Transverse colon (tissue), 4 donors: ENCODE measurements around the gene LNX1.

ENCODE experiments used
- EP300 ChIP-seq: sonication (generic); formaldehyde crosslinking; IDR thresholded peaks from one replicate; pipeline ENCODE4 v1.6.1; 2017; ENCODE audit warnings: antibody characterized with exemption, low read depth
- POLR2A ChIP-seq: fragments of 450-650 bp; IDR thresholded peaks from one replicate; pipeline ENCODE4 v1.6.1; 2016; ENCODE audit warnings: antibody characterized with exemption, mild to moderate bottlenecking, moderate library complexity
- POLR2AphosphoS5 ChIP-seq, 3 donors: sonication (generic); formaldehyde crosslinking; IDR thresholded peaks; one replicate each; pipeline ENCODE4 v1.6.1; 2016; ENCODE audit warnings: antibody characterized with exemption in 3 of 3
- TF ChIP-seq, protein P1 (sequence below), 5 experiments: fragments of 200-600 bp in 3 of 5; fragments of 450-650 bp in 2 of 5; sonication (generic) in 3 of 5; IDR thresholded peaks; 1 replicate in 2 of 5; 2 replicates in 3 of 5; pipeline ENCODE4 v1.5.1; 2016 to 2017; ENCODE audit warnings: antibody characterized with exemption in 5 of 5, inconsistent platforms in 3 of 5, mild to moderate bottlenecking in 2 of 5, moderate library complexity in 1 of 5

DNA sequence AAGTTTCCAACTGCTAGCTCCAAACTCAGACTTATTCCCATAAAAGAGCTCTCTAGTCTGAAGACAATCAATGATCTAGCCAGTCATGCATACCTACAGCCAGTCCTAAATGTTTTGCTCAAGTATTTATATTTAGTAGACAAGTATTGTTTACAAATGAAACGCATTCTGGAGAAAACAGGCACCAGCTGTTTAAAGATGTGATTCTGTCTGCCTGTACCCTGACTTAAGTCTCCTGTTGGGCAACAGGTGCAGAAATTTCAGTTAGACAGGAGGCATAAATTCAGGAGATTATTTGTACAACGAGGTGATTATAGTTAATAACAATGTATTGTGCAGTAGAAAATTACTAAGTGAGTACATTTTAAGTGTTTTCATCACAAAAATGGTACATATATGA is 28.9 kb downstream of the LNX1 start:
- TF ChIP-seq, protein P1, sequence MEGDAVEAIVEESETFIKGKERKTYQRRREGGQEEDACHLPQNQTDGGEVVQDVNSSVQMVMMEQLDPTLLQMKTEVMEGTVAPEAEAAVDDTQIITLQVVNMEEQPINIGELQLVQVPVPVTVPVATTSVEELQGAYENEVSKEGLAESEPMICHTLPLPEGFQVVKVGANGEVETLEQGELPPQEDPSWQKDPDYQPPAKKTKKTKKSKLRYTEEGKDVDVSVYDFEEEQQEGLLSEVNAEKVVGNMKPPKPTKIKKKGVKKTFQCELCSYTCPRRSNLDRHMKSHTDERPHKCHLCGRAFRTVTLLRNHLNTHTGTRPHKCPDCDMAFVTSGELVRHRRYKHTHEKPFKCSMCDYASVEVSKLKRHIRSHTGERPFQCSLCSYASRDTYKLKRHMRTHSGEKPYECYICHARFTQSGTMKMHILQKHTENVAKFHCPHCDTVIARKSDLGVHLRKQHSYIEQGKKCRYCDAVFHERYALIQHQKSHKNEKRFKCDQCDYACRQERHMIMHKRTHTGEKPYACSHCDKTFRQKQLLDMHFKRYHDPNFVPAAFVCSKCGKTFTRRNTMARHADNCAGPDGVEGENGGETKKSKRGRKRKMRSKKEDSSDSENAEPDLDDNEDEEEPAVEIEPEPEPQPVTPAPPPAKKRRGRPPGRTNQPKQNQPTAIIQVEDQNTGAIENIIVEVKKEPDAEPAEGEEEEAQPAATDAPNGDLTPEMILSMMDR (IDR thresholded peaks at IDR 0.05), result no peak
- TF ChIP-seq POLR2AphosphoS5 (IDR thresholded peaks at IDR 0.05), result no peak
- TF ChIP-seq POLR2A, result no peak
- TF ChIP-seq EP300, result no peak
